Measurements from ENCODE around the gene COG1.

- TF ChIP-seq CTCF (conservative IDR thresholded peaks at IDR 0.05; ENCODE audit: low read length) (no peak), EZH2phosphoT487 (IDR thresholded peaks at IDR 0.05; ENCODE audit: borderline replicate concordance, low read depth, low read length) (no peak)
Measured at GRCh38 chr17:73208139-73208827, 15.4 kb downstream of the COG1 start.
